GM23338 (cell line): ENCODE measurements around the gene SCAND1.

ENCODE experiments used
- EZH2 ChIP-seq: fragments of 200-600 bp; sonication (generic); IDR thresholded peaks from one replicate; pipeline ENCODE4 v1.8.0; 2017; ENCODE audit warnings: antibody characterized with exemption, mild to moderate bottlenecking, low read depth; ENCODE audit not compliant: unreplicated experiment
- POLR2AphosphoS5 ChIP-seq: IDR thresholded peaks from 2 replicates; pipeline ENCODE4 v1.6.1; 2016; ENCODE audit warnings: antibody characterized with exemption, low read depth
- TF ChIP-seq, protein P1 (sequence below), 2 experiments: fragments of 200-600 bp in 1 of 2; sonication (generic) in 1 of 2; conservative IDR thresholded peaks; 2 replicates each; pipeline versions ENCODE4 v1.5.1 to v1.6.1; 2016 to 2017; ENCODE audit warnings: antibody characterized with exemption in 2 of 2, low read depth in 2 of 2, mild to moderate bottlenecking in 2 of 2, moderate library complexity in 1 of 2

DNA sequence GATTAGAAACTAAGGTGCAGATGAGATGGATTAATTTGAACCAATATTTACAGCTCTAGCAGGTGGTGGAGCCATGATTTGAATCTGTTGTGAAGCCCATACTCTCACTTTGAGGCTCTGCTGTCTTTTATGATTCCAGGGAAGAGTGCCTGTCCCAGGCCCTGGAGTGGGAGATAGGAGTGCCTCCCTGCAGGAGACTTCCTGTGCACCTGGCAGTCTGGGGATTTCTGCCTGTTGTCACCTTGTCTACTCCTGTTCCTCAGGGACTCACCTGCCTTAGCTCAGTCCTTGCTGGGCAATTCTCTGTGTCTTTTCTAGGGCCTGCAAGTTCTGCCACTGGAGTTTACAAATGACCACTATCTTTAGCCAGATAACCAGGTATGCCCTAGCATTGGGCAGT, 46.3 kb downstream of the SCAND1 start:
- TF ChIP-seq, protein P1, sequence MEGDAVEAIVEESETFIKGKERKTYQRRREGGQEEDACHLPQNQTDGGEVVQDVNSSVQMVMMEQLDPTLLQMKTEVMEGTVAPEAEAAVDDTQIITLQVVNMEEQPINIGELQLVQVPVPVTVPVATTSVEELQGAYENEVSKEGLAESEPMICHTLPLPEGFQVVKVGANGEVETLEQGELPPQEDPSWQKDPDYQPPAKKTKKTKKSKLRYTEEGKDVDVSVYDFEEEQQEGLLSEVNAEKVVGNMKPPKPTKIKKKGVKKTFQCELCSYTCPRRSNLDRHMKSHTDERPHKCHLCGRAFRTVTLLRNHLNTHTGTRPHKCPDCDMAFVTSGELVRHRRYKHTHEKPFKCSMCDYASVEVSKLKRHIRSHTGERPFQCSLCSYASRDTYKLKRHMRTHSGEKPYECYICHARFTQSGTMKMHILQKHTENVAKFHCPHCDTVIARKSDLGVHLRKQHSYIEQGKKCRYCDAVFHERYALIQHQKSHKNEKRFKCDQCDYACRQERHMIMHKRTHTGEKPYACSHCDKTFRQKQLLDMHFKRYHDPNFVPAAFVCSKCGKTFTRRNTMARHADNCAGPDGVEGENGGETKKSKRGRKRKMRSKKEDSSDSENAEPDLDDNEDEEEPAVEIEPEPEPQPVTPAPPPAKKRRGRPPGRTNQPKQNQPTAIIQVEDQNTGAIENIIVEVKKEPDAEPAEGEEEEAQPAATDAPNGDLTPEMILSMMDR (conservative IDR thresholded peaks at IDR 0.05; ENCODE audit: low read depth in 2 of 2) = no peak
- TF ChIP-seq POLR2AphosphoS5 (no peak), EZH2 (no peak)
